Smooth muscle cell (in vitro differentiated cells): ENCODE data around the gene SLAIN1. TPM values are rescaled to one million over a fixed set of nuclear protein-coding genes. Genes with fewer than 3 reads are reported as not detected.

Experiments
- DNase-seq: peaks from one replicate; lab custom pipeline; 2025; ENCODE audit not compliant: unreplicated experiment; lab: John Stamatoyannopoulos, UW
- H2AFZ ChIP-seq: fragments of 200-600 bp; sonication (generic); 2 replicates; pipeline ENCODE4 v1.6.0; 2016; ENCODE audit warnings: antibody characterized with exemption, low read depth, mild to moderate bottlenecking
- H3F3A ChIP-seq: fragments of 200-600 bp; sonication (generic); 2 replicates; pipeline ENCODE4 v1.6.0; 2017; ENCODE audit warnings: antibody characterized with exemption, low read depth
- H3K27ac ChIP-seq: fragments of 200-600 bp; sonication (generic); 2 replicates; pipeline ENCODE4 v1.5.1; 2016; ENCODE audit warnings: low read depth, mild to moderate bottlenecking
- H3K27me3 ChIP-seq: fragments of 200-600 bp; sonication (generic); 2 replicates; pipeline ENCODE4 v1.6.1; 2016; ENCODE audit warnings: low read depth, mild to moderate bottlenecking
- H3K36me3 ChIP-seq: fragments of 200-600 bp; sonication (generic); 2 replicates; pipeline ENCODE4 v1.5.1; 2016; ENCODE audit warnings: low read depth
- H3K4me1 ChIP-seq: fragments of 200-600 bp; sonication (generic); 2 replicates; pipeline ENCODE4 v1.5.1; 2016; ENCODE audit warnings: low read depth
- H3K4me2 ChIP-seq: fragments of 200-600 bp; sonication (generic); 2 replicates; pipeline ENCODE4 v1.6.0; 2016; ENCODE audit warnings: mild to moderate bottlenecking
- H3K4me3 ChIP-seq: fragments of 200-600 bp; sonication (generic); 2 replicates; pipeline ENCODE4 v1.5.1; 2016; ENCODE audit warnings: mild to moderate bottlenecking
- H3K79me2 ChIP-seq: fragments of 200-600 bp; sonication (generic); 2 replicates; pipeline ENCODE4 v1.6.0; 2016; ENCODE audit warnings: low read depth, mild to moderate bottlenecking
- H3K9ac ChIP-seq: fragments of 200-600 bp; sonication (generic); 2 replicates; pipeline ENCODE4 v1.6.0; 2016; ENCODE audit warnings: low read depth
- H3K9me3 ChIP-seq: fragments of 200-600 bp; sonication (generic); replicated peaks from 2 replicates; pipeline ENCODE4 v1.5.1; 2016; ENCODE audit warnings: low read depth
- H4K20me1 ChIP-seq: fragments of 200-600 bp; sonication (generic); 2 replicates; pipeline ENCODE4 v1.6.0; 2016; ENCODE audit warnings: low read depth
- WGBS: methylation state at CpG from one replicate; pipeline ENCODE4 v1.1.7; 2016; ENCODE audit warnings: low lambda C conversion rate; 5-methylcytosine and 5-hydroxymethylcytosine counted together
- polyA plus RNA-seq: library from polyadenylated mRNA; unstranded; fragments of >200 nt; fragmentation: Nextera tagmentation; extraction: Ambion mirVana; gene quantifications from 2 replicates; pipeline ENCODE4 v1.2.1, GENCODE V29; 2016
- total RNA-seq: library from RNA; depleted of rRNA; stranded (reverse); fragments of >200 nt; gene quantifications from 2 replicates; pipeline ENCODE4 v1.2.3, GENCODE V29; 2014
- TF ChIP-seq, protein P1 (sequence below): fragments of 200-600 bp; sonication (generic); IDR thresholded peaks from 2 replicates; pipeline ENCODE4 v1.5.1; 2017; ENCODE audit warnings: borderline replicate concordance, mild to moderate bottlenecking, antibody characterized with exemption; ENCODE audit not compliant: insufficient read depth, poor library complexity, severe bottlenecking

SLAIN1 gene
- total and polyA plus RNA-seq, 2 experiments from 2014 or later: 0.18 TPM; not detected in 1

DNA sequence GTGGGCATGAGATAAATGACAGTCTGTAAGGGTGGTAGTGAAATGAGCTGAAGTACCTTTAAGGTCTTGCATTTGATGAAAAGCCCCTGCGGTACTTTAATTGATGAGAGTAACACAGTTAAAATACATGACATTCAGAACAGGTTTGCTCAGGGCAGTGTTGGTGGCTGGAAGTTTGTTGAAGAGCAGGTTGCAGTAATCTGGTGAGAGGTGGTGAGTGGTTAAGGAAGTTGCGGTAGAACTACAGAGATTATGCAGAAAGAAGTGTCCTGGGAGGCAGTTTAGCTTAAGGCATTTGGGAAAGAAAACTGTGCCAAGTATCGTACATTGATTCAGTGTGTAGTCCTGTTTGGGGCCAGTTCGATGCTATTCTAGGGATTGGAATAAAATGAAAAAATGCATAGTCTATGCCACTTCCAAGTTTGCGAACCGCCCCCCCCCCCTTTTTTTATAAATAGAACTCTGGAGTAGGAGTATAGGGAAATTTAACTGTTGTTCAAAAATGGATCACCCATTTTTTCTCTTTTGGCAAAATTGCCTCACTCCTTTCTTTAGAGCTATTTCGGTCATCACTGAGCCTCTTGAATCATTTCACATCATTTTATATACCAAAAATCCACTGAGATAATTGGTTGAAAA is 42.7 kb downstream of the SLAIN1 start:
- TF ChIP-seq, protein P1, sequence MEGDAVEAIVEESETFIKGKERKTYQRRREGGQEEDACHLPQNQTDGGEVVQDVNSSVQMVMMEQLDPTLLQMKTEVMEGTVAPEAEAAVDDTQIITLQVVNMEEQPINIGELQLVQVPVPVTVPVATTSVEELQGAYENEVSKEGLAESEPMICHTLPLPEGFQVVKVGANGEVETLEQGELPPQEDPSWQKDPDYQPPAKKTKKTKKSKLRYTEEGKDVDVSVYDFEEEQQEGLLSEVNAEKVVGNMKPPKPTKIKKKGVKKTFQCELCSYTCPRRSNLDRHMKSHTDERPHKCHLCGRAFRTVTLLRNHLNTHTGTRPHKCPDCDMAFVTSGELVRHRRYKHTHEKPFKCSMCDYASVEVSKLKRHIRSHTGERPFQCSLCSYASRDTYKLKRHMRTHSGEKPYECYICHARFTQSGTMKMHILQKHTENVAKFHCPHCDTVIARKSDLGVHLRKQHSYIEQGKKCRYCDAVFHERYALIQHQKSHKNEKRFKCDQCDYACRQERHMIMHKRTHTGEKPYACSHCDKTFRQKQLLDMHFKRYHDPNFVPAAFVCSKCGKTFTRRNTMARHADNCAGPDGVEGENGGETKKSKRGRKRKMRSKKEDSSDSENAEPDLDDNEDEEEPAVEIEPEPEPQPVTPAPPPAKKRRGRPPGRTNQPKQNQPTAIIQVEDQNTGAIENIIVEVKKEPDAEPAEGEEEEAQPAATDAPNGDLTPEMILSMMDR: no peak
- Histone ChIP-seq H3K9ac (no peak overlapping the region), H3K27me3 (no peaks in the 10 kb centered on the region), H3F3A (no peaks in the 10 kb centered on the region), H3K36me3 (no peaks in the 10 kb centered on the region), H3K27ac (no peak overlapping the region), H3K4me3 (no peak overlapping the region), H3K9me3 (no peaks in the 10 kb centered on the region), H3K4me2 (no peak overlapping the region), H3K79me2 (no peaks in the 10 kb centered on the region), H3K4me1 (no peaks in the 10 kb centered on the region), H2AFZ (no peak overlapping the region), H4K20me1 (no peaks in the 10 kb centered on the region)
- WGBS: 96% methylated on average over 7 of the region's 7 CpGs
- DNase-seq: no peak

DNA sequence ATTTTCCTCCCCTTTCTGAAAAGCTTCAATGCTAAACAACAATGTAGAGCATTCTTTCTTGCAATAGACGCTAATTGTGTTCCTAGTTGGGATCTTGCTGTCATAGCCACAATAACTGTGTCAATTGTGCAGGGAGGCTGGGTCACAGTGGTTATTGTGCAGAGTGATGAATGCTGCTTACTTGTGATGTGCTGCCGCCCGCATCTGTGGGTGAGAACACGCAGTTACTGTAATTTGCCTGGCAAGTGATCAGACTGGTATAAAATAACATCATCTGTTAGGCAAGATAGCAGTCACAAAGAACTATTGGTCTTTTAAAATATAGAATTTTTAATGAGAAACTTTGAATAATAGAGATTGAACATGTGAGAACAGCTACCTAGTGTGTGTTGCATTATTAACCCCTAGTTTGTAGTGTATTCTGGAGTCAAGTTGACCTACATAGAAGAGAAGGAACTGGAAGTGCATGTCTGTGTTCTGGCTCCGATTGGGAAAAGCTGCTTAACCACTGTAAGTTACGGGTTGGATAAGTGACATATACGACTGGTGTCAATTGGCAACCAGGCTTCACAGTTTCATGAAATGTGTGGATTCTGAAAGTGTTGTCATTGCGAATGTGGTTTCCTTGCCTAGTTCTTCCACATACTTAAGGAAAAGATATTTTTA is 43.6 kb downstream of the SLAIN1 start:
- Histone ChIP-seq H3K27me3 (no peaks in the 10 kb centered on the region), H3K9me3 (no peaks in the 10 kb centered on the region), H3K9ac (no peak overlapping the region), H2AFZ (no peak overlapping the region), H3K4me3 (no peak overlapping the region), H4K20me1 (no peaks in the 10 kb centered on the region), H3K36me3 (no peaks in the 10 kb centered on the region), H3K4me1 (no peaks in the 10 kb centered on the region), H3F3A (no peaks in the 10 kb centered on the region), H3K27ac (no peak overlapping the region), H3K79me2 (no peaks in the 10 kb centered on the region), H3K4me2 (no peak overlapping the region)
- TF ChIP-seq, protein P1: no peak
- no peak for DNase-seq
- WGBS: 84% methylated on average over 8 of the region's 8 CpGs

DNA sequence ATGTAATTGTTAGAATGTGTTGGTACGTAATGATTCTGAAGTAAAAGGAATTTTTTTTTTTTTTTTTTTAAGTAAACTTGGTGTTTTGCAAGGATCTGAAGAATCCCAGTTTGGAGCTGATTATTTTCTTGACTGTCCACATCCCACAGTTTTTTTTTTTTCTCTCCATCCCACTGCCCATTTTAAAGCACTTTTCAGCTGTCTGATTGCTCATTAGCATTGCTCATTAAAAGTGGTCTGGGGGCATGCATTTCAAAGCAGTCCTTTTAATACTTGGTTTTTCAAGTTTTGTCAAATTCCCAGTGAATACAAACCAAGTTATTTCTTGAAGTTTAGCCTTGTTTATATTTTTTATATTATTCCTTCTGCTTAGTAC is 44.1 kb downstream of the SLAIN1 start:
- Histone ChIP-seq H3K79me2 (no peaks in the 10 kb centered on the region), H3K4me2 (no peak overlapping the region), H3K27ac (no peak overlapping the region), H3K9me3 (no peaks in the 10 kb centered on the region), H3K27me3 (no peaks in the 10 kb centered on the region), H4K20me1 (no peaks in the 10 kb centered on the region), H3K9ac (no peak overlapping the region), H2AFZ (no peak overlapping the region), H3F3A (no peaks in the 10 kb centered on the region), H3K36me3 (no peaks in the 10 kb centered on the region), H3K4me3 (no peak overlapping the region), H3K4me1 (no peaks in the 10 kb centered on the region)
- TF ChIP-seq, protein P1: no peak
- DNase-seq: no peak
- 88% methylated on average over 1 of the region's 1 CpG for WGBS

GRCh38 chr13:77742801-77743200 is 45.3 kb downstream of the SLAIN1 start:
- Histone ChIP-seq H3K4me1 (no peaks in the 10 kb centered on the region), H2AFZ (no peak overlapping the region), H3K9ac (no peak overlapping the region), H3K4me2 (no peak overlapping the region), H3K9me3 (no peaks in the 10 kb centered on the region), H3K27me3 (no peaks in the 10 kb centered on the region), H3F3A (no peaks in the 10 kb centered on the region), H3K4me3 (no peak overlapping the region), H3K27ac (no peak overlapping the region), H4K20me1 (no peaks in the 10 kb centered on the region), H3K36me3 (no peaks in the 10 kb centered on the region), H3K79me2 (no peaks in the 10 kb centered on the region)
- TF ChIP-seq, protein P1: no peak
- 92% methylated on average over 2 of the region's 2 CpGs for WGBS
- no peak for DNase-seq
